Suppressor macrophage treated with lipopolysaccharide for 4 hours (primary cell): ENCODE data around the gene SIK2.

ENCODE experiments used
- DNase-seq: peaks from one replicate; pipeline ENCODE4 v3.0.0-alpha.2; 2020

Gene SIK2

DNA sequence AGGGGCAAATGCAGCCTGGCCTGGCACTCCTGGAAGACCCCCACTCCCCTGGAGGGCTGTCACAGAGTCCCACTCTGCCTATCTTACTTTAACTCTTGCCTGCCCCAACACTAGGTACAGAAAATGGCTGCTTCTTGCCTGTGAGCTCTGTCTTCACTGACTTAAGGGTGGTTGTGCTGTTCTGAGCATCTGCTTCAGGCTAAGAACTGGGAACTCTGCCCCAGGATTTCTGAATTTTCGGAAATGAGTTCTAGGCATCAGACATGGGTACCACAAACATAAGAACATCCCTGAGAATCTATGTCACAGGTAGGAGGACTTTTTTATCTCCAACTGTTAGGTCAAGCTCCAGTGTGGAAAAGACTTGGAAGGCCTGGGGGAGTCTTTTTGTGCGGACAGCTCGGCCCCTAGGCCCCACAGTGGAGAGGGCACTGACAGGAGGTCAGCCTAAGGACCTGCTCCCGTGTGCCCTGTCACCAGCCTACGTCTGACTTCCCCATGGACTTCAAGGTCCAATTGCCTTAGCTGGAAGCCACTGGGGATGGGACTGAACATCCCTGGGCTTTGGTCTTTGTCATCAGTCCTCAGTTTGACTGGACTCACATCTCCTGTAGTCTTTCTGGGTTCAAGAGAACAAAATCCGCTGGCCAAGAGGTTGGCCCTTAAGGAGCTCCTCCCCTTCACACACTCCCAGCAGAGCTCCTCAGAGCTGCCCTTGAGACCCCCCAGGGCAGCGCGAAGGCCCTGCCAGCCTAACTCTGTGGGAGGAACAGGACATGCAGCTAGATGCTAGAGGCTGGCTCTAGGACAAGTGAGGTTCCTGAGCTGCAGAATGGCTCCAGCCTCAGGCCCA, 132.1 kb downstream of the SIK2 start:
- no peak for DNase-seq

- no peak for DNase-seq
These were observed 132.7 kb downstream of the SIK2 start for GRCh38 chr11:111734954-111735261.

- peak; percentile 50 for DNase-seq
These were observed 133.2 kb downstream of the SIK2 start for GRCh38 chr11:111735262-111736116.

DNA sequence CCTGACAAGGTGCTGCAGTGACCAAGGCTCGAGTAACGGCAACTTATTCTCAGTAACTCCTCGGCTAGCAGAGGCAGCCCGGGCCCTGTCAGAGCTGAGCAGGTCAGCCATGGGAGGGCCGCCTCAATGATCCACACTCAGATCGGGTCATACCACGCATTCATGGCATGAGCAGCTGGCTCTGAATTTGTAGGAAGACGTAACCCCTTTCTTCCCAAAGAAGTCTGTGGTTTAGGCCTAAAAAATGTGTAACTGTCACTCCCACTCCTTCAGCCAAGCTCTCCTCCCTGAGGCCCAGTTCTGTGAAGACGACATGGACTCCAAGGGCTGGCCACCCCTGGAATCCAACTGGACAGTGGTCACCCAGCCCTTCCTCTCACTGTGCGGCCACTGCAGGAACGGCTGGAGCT, 133.9 kb downstream of the SIK2 start:
- no peak for DNase-seq

GRCh38 chr11:111736621-111737443, 134.6 kb downstream of the SIK2 start:
- no peak for DNase-seq

DNA sequence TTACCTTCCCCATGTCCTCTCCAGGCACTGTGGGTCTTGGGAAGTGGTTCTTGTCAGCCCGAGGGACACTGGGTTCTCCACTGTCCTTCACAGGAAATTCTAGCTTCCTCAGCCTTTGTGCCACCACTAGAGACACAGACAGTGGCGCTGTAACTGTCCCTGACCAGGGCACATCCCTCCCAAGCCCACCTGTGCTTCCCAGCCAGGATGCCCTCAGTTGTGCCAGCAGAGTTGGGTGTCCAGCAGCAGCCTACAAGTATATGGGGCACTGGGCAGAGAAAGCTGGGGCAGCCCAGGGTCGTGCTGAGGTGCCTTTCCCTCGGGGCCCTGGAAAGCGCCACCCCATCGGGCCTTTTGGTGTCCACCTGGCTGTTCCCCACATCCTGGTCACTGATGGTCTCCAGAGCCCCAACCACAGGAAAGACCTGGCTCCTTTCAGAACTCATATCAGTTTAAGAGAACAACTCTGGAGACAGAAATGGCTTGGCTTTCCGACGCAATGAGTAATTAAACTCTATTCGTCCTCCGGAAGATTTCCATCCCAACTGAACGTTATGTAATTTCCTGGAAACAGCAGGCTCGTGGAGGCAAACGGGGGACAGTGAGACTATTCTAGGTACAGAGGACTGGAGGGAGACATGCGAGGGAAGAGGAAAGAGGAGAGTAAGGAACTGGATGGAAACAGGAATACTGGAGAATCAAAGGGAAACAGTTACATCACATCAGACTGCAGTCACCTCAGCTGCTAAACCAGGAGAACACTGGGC, 135.4 kb downstream of the SIK2 start:
- DNase-seq: no peak

DNA sequence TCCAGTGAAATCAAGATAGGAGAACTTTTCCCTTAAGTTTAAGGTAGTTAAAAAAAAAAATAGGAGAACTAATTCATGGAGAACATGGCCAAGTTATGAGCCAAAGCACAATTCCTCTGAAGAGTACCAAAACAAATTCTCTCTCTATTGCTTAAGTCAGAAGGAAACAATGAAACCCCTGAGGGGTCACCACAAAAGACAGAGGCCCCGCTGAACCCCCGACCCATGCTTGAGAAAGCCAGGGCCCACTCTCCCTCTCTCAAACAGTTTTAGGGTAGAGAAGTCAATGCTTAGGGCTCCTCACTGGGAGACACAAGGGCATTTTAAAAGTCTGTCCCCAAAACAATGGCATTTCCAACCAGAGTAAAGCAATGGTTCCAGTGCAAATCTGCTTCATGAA, 137.1 kb downstream of the SIK2 start:
- no peak for DNase-seq

- DNase-seq: no peak
These were observed 139.5 kb downstream of the SIK2 start for GRCh38 chr11:111741751-111742150.

DNA sequence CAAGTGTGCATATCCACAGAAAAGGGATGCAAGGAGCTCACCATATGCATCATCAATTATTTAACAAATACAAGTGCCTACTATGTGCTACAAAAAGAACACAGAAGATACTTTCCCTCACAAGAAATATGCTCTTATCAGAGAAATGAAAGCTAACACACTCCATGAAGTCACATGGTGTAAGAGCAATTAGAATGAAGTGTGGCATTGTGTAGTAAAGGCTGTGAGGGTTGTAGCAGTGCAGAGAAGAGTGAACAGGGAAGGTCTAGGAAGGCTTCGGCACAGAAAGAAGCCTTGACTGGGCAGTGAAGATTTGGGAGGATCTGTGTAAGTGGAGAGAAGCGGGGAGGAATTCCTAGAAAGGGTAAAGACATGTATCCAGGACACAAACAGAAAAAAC, 141.5 kb downstream of the SIK2 start:
- no peak for DNase-seq

DNA sequence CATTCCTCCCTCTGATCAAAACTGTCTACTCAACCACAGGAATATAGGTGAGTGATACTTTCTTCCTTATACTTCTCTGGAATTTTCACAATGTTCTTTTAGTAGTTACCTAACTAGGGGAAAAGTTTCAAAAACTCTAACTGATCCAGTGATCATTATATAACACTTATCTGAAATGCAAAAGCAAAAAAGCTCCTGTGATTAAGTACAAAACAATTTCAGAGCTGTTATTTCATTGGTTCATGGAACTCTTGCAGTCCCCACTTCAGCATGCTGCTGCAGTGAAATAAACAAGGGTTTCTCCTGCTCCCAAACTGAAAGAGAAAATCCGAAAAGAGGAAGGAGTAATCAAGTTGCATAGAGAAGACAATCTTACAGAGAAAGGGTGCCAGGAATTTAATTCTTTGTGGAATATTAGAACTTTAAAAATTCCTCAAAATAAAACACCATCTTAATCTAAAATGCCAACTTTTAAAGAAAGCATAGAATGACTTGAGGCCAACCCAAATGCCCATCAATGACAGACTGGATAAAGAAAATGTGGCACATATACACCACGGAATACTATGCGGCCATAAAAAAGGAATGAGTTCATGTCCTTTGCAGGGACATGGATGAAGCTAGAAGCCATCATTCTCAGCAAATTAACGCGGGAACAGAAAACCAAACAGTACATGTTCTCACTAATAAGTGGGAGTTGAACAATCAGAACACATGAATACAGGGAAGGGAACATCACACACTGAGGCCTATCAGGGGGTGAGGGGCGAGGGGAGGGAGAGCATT, 143.7 kb downstream of the SIK2 start:
- DNase-seq: no peak

GRCh38 chr11:111748035-111748804, 146.0 kb downstream of the SIK2 start:
- DNase-seq: no peak

- DNase-seq: no peak
These were observed 147.4 kb downstream of the SIK2 start for GRCh38 chr11:111749646-111750045.

DNA sequence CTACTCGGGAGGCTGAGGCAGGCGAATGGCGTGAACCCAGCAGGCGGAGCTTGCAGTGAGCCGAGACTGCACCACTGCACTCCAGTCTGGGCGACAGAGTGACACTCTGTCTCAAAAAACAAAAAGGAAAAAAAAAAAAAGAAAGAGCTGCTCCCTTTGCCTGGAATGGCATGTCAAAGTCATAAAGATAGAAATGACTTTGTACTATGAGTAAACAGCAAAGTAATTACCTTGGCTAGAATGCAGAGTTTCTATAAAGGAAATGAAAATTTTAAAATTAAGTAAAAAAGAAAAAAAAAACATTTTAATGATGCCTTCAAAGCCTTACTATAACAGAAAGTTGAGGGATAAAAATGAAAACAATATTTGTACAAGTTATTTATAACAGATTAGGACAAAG, 153.8 kb downstream of the SIK2 start:
- no peak for DNase-seq

GRCh38 chr11:111759376-111759775, 157.1 kb downstream of the SIK2 start:
- no peak for DNase-seq

GRCh38 chr11:111759778-111760407, 157.6 kb downstream of the SIK2 start:
- DNase-seq: no peak

DNA sequence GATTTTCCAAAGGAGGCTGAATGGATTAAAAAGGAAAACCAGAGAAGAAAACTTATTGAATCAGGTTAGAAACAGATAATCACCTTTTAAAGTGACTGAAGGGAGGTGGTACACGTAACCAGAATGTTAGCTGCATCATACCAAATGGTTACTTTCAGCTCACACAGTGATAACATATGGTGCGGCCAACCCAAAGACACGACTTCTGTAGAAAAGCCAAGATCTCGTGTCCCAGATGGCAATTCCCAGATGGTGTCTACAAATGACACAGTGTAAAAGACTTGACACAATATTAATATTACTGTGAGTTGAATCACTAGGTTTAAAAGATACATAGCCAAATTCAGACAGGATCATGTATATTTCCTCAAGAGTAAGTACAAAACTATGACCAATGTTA, 158.8 kb downstream of the SIK2 start:
- no peak for DNase-seq

GRCh38 chr11:111762526-111762925, 160.3 kb downstream of the SIK2 start:
- no peak for DNase-seq

DNA sequence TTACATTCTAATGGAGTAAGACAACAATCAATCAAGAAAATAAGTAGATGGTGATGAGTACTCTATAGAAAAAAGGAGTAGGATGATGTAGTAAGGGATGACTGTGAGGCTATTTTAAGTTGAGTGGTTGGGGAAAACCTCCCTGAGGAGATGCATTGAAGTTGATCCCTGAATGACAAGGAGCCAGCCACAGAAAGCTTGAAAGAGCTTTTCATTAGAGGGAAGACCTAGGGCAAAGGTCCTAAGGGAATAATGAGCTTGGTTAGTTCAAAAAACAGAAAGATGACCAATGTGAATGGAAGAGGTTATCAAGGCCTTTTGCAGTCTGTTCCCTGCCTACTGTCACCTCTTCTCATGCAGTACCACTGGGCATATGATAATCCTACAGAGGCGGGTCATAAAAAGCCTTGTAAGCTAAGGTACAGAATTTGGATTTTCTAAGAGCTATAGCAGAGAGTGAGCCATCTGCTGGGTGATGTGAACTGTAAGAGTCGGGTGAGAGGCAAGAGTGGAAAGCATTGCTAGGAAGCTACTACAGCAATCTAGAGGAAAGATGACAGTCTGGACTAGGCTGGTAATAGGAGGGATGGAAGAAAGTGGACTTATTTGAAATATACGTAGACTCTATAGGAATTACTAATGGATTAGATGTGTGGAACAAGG, 160.9 kb downstream of the SIK2 start:
- DNase-seq: no peak

GRCh38 chr11:111764621-111765020, 162.4 kb downstream of the SIK2 start:
- DNase-seq: no peak
